H9 (cell line): Measurements from ENCODE around the gene HNF4A. TPM values are rescaled to one million over a fixed set of nuclear protein-coding genes. Genes with fewer than 3 reads are reported as not detected.

Experiments
- DNase-seq: peaks from one replicate; pipeline ENCODE4 v3.0.0-alpha.2; 2017
- H2AFZ ChIP-seq: one replicate; pipeline ENCODE4 v1.6.1; 2013; ENCODE audit warnings: mild to moderate bottlenecking, low read length, control low read depth, moderate library complexity
- H2AK5ac ChIP-seq: 2 replicates; pipeline ENCODE4 v1.6.1; 2013; ENCODE audit warnings: low read length, control low read depth, mixed read lengths; ENCODE audit not compliant: insufficient read length
- H2BK120ac ChIP-seq: one replicate; pipeline ENCODE4 v1.6.1; 2013; ENCODE audit warnings: low read depth, mild to moderate bottlenecking, low read length, control low read depth, inconsistent platforms; ENCODE audit not compliant: poor library complexity, severe bottlenecking
- H2BK12ac ChIP-seq: 2 replicates; pipeline ENCODE4 v1.6.1; 2013; ENCODE audit warnings: low read length, control low read depth, mixed read lengths, low read depth; ENCODE audit not compliant: insufficient read length
- H2BK15ac ChIP-seq: 2 replicates; pipeline ENCODE4 v1.6.1; 2013; ENCODE audit warnings: low read depth, low read length, control low read depth
- H2BK20ac ChIP-seq: one replicate; pipeline ENCODE4 v1.6.1; 2013; ENCODE audit warnings: low read depth, mild to moderate bottlenecking, low read length, control low read depth, inconsistent platforms; ENCODE audit not compliant: poor library complexity, severe bottlenecking
- H2BK5ac ChIP-seq: 2 replicates; pipeline ENCODE4 v1.6.1; 2013; ENCODE audit warnings: low read length, control low read depth, mixed read lengths; ENCODE audit not compliant: insufficient read length
- H3K14ac ChIP-seq: 2 replicates; pipeline ENCODE4 v1.6.1; 2013; ENCODE audit warnings: low read length, control low read depth; ENCODE audit not compliant: insufficient read depth
- H3K18ac ChIP-seq: 2 replicates; pipeline ENCODE4 v1.6.1; 2013; ENCODE audit warnings: low read depth, mild to moderate bottlenecking, mixed read lengths, low read length, control low read depth; ENCODE audit not compliant: insufficient read length
- H3K23ac ChIP-seq: 2 replicates; pipeline ENCODE4 v1.6.1; 2013; ENCODE audit warnings: low read length, control low read depth, mixed read lengths, low read depth; ENCODE audit not compliant: insufficient read length
- H3K23me2 ChIP-seq: 2 replicates; pipeline ENCODE4 v1.6.1; 2013; ENCODE audit warnings: low read depth, mild to moderate bottlenecking, mixed read lengths, low read length, control low read depth; ENCODE audit not compliant: insufficient read length, poor library complexity, severe bottlenecking
- H3K27ac ChIP-seq: 2 replicates; pipeline ENCODE4 v1.5.1; 2013; ENCODE audit warnings: low read length, control low read depth, mixed read lengths, low read depth; ENCODE audit not compliant: insufficient read length
- H3K27me3 ChIP-seq: 2 replicates; pipeline ENCODE4 v1.6.1; 2013; ENCODE audit warnings: low read length, control low read depth, inconsistent platforms; ENCODE audit not compliant: insufficient read depth
- H3K4ac ChIP-seq: 2 replicates; pipeline ENCODE4 v1.6.1; 2013; ENCODE audit warnings: low read depth, mild to moderate bottlenecking, control low read depth, inconsistent platforms, low read length, moderate library complexity
- H3K4me1 ChIP-seq: 2 replicates; pipeline ENCODE4 v1.6.1; 2013; ENCODE audit warnings: low read length, control low read depth, inconsistent platforms; ENCODE audit not compliant: insufficient read depth
- H3K4me2 ChIP-seq: 2 replicates; pipeline ENCODE4 v1.6.1; 2013; ENCODE audit warnings: low read length, control low read depth, mixed read lengths; ENCODE audit not compliant: insufficient read length, insufficient read depth
- H3K56ac ChIP-seq: 2 replicates; pipeline ENCODE4 v1.6.1; 2013; ENCODE audit warnings: low read depth, mild to moderate bottlenecking, mixed read lengths, low read length, control low read depth; ENCODE audit not compliant: insufficient read length
- H3K79me1 ChIP-seq: 2 replicates; pipeline ENCODE4 v1.6.1; 2013; ENCODE audit warnings: low read depth, mild to moderate bottlenecking, moderate library complexity, low read length, control low read depth, inconsistent platforms; ENCODE audit not compliant: insufficient read depth, poor library complexity, severe bottlenecking
- H3K79me2 ChIP-seq: 2 replicates; pipeline ENCODE4 v1.6.1; 2013; ENCODE audit warnings: low read length, control low read depth, inconsistent platforms; ENCODE audit not compliant: insufficient read depth
- H3K9ac ChIP-seq: 2 replicates; pipeline ENCODE4 v1.6.1; 2013; ENCODE audit warnings: low read length, control low read depth, mixed read lengths; ENCODE audit not compliant: insufficient read length; ENCODE audit errors: extremely low read depth
- H3K9me3 ChIP-seq: one replicate; pipeline ENCODE4 v1.6.1; 2013; ENCODE audit warnings: low read depth, low read length, inconsistent platforms; ENCODE audit not compliant: control insufficient read depth
- H3T11ph ChIP-seq: one replicate; pipeline ENCODE4 v1.6.1; 2013; ENCODE audit warnings: mild to moderate bottlenecking, low read length, control low read depth, inconsistent platforms
- H4K20me1 ChIP-seq: one replicate; pipeline ENCODE4 v1.6.1; 2013; ENCODE audit not compliant: control insufficient read depth, insufficient read length, insufficient read depth
- H4K5ac ChIP-seq: 2 replicates; pipeline ENCODE4 v1.6.1; 2013; ENCODE audit warnings: low read depth, mild to moderate bottlenecking, mixed read lengths, low read length, control low read depth; ENCODE audit not compliant: insufficient read length
- H4K8ac ChIP-seq: replicated peaks from 2 replicates; pipeline ENCODE4 v1.6.1; 2013; ENCODE audit warnings: low read length, control low read depth, mixed read lengths, low read depth; ENCODE audit not compliant: insufficient read length
- H4K91ac ChIP-seq: 2 replicates; pipeline ENCODE4 v1.6.1; 2013; ENCODE audit warnings: low read depth, mild to moderate bottlenecking, moderate library complexity, mixed read lengths, low read length, control low read depth; ENCODE audit not compliant: insufficient read length
- H3K27ac Mint-ChIP-seq, 3 experiments: 2 replicates in 2 of 3; 3 replicates in 1 of 3; pipeline ENCODE4 v1.8.0; 2020 to 2021; ENCODE audit warnings: mixed read lengths in 3 of 3, mild to moderate bottlenecking in 1 of 3, moderate library complexity in 1 of 3
- H3K27me3 Mint-ChIP-seq: 2 replicates; pipeline ENCODE4 v1.8.0; 2021; ENCODE audit warnings: low read depth, mild to moderate bottlenecking, moderate library complexity, mixed read lengths
- H3K36me3 Mint-ChIP-seq, 3 experiments: 2 replicates in 2 of 3; 3 replicates in 1 of 3; pipeline ENCODE4 v1.8.0; 2020 to 2021; ENCODE audit warnings: low read depth in 3 of 3, mixed read lengths in 3 of 3; ENCODE audit not compliant: insufficient read depth in 1 of 3
- H3K4me1 Mint-ChIP-seq, 2 experiments: 2 replicates each; pipeline ENCODE4 v1.8.0; 2020; ENCODE audit warnings: mixed read lengths in 2 of 2
- H3K4me3 Mint-ChIP-seq, 2 experiments: 2 replicates in 1 of 2; 3 replicates in 1 of 2; pipeline ENCODE4 v1.8.0; 2020 to 2021; ENCODE audit warnings: mild to moderate bottlenecking in 2 of 2, mixed read lengths in 2 of 2, moderate library complexity in 1 of 2
- H3K9me3 Mint-ChIP-seq, 2 experiments: 2 replicates in 1 of 2; 3 replicates in 1 of 2; pipeline ENCODE4 v1.8.0; 2020; ENCODE audit warnings: mild to moderate bottlenecking in 2 of 2, mixed read lengths in 2 of 2, moderate library complexity in 1 of 2
- WGBS: extraction: QIAGEN DNeasy Blood & Tissue Kit; methylation state at CpG from one replicate; pipeline ENCODE4 v1.1.7; 2013; ENCODE audit warnings: missing lambda C conversion rate, low lambda C conversion rate, mixed read lengths; ENCODE audit not compliant: insufficient read length; ENCODE audit errors: extremely low coverage; 5-methylcytosine and 5-hydroxymethylcytosine counted together
- total RNA-seq: library from RNA; stranded (reverse); gene quantifications from 2 replicates; pipeline ENCODE4 v1.2.1, GENCODE V29; 2021
- TF ChIP-seq, protein P1 (sequence below): fragments of 200-600 bp; sonication (generic); conservative IDR thresholded peaks from 3 replicates; pipeline ENCODE4 v1.8.0; 2021; ENCODE audit warnings: antibody characterized with exemption, mild to moderate bottlenecking

HNF4A gene
- total RNA-seq, 1 experiment from 2014 or later, result not detected

GRCh38 chr20:44398335-44398734 lies 42.8 kb downstream of the HNF4A start:
- H2BK15ac ChIP-seq, result no peak overlapping the region
- no peak overlapping the region for H3K9ac ChIP-seq
- no peaks in the 10 kb centered on the region for H3K27me3 ChIP-seq
- H4K8ac ChIP-seq, result no peak overlapping the region
- H3K27ac ChIP-seq, result no peak overlapping the region
- no peak overlapping the region for H2AFZ ChIP-seq
- H3K79me2 ChIP-seq, result no peaks in the 10 kb centered on the region
- H2AK5ac ChIP-seq, result no peak overlapping the region
- no peak overlapping the region for H3K4me2 ChIP-seq
- H3K9me3 ChIP-seq, result no peaks in the 10 kb centered on the region
- H3K79me1 ChIP-seq, result no peaks in the 10 kb centered on the region
- no CpG with 5 or more reads among the region's 2 CpGs for WGBS
- no peaks in the 10 kb centered on the region for H3K23me2 ChIP-seq
- Mint-ChIP-seq H3K36me3 (no peaks in the 10 kb centered on the region), H3K4me1 (peaks cover 0 to 6% of the 10 kb centered on the region in 2 experiments; a peak in 2 of 4 replicates), H3K4me3 (no peak overlapping the region), H3K27me3 (peaks cover 5% of the 10 kb centered on the region), H3K27ac (no peak overlapping the region), H3K9me3 (no peaks in the 10 kb centered on the region)
- no peak overlapping the region for H2BK20ac ChIP-seq
- no peak overlapping the region for H4K5ac ChIP-seq
- H2BK12ac ChIP-seq, result no peak overlapping the region
- H3K56ac ChIP-seq, result no peak overlapping the region
- H2BK5ac ChIP-seq, result no peak overlapping the region
- H2BK120ac ChIP-seq, result no peak overlapping the region
- no peaks in the 10 kb centered on the region for H3K4me1 ChIP-seq
- DNase-seq, result no peak
- TF ChIP-seq, protein P1, sequence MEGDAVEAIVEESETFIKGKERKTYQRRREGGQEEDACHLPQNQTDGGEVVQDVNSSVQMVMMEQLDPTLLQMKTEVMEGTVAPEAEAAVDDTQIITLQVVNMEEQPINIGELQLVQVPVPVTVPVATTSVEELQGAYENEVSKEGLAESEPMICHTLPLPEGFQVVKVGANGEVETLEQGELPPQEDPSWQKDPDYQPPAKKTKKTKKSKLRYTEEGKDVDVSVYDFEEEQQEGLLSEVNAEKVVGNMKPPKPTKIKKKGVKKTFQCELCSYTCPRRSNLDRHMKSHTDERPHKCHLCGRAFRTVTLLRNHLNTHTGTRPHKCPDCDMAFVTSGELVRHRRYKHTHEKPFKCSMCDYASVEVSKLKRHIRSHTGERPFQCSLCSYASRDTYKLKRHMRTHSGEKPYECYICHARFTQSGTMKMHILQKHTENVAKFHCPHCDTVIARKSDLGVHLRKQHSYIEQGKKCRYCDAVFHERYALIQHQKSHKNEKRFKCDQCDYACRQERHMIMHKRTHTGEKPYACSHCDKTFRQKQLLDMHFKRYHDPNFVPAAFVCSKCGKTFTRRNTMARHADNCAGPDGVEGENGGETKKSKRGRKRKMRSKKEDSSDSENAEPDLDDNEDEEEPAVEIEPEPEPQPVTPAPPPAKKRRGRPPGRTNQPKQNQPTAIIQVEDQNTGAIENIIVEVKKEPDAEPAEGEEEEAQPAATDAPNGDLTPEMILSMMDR, result no peak
- H4K91ac ChIP-seq, result no peak overlapping the region
- no peak overlapping the region for H3T11ph ChIP-seq
- H3K14ac ChIP-seq, result no peak overlapping the region
- no peak overlapping the region for H3K23ac ChIP-seq
- no peak overlapping the region for H3K18ac ChIP-seq
- H4K20me1 ChIP-seq, result no peaks in the 10 kb centered on the region
- H3K4ac ChIP-seq, result no peak overlapping the region
